DMS53 (cell line): Measurements from ENCODE around the gene UGT1A1.

ENCODE experiments used
- DNase-seq: peaks from one replicate; lab custom pipeline; 2025; lab: John Stamatoyannopoulos, UW

UGT1A1 gene

DNA sequence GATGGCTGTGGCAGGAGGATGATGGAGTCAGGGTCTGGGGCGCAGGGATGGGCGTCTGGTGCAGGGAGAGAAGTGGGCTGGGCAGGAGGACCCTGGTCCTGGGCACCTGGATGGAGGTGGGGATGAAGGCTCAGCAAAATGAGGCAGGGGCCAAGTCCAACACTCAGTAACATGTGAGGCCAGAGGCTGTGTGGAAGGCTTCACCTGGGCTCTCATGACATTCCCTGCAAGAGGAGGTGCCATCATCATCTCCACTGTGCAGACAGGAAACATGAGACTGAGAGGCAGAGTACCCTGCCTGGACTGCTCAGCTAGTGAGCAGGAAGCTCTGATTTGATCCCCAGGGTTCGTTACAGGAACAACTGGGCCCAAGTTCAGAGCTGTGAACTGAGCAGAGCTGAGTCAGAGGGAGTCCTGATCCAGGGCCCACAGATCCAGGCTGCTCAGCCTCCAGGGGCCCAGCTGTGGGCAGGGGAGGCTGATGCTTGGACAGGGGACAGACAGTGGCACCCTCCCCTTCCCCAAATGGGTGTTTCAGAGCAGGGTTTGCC is 57.4 kb downstream of the UGT1A1 start:
- DNase-seq: no peak

DNA sequence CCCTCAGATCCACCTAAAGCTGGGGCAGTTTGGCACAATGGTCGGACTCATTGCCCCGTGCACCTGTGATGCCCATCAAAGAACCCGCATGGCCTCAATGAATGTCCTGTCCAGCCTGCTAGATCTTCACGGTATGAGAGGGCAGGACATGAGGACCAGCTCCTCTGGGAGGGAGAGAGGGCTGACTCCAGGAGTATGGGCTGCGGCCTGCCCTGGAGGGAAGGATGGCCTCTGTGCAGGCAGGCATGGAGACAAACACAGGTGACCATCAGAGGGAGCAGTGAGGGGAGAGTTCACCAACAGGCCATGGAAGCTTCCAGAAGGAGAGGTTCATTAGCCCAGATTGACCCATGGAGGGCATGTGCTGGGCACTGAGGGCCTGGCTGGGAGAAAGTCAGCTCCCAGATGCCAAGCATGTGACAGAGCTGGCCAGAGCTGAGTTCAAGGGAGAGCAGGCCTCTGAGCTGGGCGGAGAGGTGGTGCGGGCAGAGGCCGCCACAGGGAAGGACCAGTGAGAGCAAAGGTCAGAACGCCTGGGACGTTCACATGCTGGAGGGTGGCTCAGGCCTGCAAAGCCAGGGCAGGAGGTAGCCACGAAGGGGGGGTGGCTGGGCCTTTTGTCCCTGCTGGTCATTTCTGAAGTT is 58.0 kb downstream of the UGT1A1 start:
- DNase-seq: no peak

DNA sequence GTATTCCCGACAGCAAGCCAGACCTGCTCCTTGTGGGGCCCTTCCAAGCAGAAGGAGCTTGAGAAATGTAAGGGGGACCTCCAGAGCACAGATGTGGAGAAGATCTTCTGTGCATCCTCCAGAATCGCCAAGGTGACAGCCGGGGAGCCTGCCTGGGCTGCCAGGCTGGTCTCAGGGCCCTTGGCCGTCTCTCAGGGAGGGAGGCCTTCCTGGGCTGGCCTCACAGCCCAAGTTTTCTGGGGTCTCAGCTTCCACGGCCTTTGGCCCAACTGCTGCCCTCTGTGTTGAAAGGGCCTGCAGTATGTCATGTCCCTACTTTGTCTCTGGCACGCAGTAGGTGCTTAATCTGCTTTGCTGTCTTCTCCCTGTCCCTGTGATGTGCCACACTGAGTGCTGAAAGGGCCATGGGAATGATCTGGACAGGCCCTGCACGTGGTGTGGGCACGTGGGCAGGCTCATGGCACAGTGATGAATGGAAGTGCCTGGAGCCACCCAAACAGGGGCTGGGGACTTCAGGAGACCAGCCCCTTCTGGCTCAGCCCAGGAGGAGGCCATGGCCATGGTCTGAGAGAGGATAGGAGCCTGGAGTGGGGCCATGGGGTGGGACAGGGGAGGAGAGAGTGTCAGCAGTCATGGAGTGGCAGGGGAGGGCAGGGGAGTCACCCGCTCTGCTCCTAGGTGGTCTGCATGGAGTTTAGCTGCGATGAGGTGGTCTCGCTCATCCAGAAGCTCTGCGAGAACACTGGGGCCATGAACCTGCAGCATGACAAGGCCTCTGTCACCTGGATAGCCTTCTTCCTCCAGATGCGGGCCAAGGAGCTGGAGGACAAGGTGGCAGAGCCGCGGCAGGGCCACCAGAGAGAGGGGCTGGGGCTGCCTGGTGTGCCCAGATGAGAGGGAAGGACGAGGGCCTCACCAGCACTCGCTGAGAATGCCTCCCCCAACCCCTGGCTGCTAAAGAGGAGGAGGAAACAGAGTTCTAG is 58.9 kb downstream of the UGT1A1 start:
- DNase-seq: no peak

DNA sequence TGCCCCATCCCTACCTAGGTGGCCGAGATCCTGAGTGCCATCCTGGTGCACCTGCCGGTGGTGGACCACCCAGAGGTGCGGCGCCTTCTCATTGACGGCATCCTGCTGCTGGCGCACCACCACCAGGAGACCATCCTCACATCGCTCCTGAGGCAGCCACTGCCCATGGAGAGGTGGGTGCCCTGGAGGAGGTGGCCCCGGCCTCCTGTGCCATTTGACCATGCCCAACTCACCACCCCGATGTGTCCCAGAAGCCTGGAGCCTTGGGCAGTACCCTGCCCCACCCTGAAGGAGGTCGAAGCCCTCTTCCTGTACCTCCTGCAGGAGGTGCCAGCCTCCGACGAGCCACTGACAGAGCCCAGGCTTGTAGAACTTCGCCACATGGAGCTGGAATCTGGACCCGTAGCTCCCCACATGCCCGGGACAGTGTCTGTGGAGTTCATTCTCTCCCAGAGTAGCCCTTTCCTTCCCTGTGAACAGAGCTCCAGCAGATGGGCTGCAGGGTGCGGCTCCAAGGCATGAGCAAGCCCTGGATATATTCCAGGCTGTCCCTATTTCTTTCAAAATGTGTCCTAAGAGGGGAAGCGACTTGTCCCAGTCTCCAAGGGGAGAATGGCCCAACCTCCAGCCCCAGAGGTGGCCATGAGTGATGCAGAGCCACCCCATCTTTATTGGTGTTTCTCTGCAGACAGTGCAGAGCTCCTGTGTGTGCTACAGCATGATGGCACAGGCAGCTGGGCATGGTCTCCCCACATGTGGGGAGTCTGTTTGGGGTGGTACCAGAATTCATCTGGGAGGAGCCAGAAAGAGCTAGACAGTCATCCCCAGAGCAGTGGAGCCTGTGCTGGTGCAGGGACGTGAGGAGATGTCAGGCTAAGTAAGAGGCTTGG is 60.1 kb downstream of the UGT1A1 start:
- no peak for DNase-seq

DNA sequence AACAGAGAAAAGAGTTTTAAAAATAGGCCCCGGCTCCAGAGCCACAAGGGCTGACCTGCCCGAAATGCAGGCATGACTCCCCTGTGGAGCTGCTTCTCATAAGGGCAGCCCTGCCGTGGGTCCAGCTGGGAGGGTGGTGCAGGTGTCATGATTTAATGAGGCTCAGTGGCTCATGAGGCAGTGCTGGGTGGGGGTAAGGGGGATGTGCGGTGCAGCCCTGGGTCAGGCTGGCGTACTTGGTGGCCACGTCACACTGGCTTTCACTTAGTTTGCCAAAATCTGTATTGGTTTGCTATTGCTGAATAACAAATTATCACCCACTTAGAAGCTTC is 60.7 kb downstream of the UGT1A1 start:
- no peak for DNase-seq

DNA sequence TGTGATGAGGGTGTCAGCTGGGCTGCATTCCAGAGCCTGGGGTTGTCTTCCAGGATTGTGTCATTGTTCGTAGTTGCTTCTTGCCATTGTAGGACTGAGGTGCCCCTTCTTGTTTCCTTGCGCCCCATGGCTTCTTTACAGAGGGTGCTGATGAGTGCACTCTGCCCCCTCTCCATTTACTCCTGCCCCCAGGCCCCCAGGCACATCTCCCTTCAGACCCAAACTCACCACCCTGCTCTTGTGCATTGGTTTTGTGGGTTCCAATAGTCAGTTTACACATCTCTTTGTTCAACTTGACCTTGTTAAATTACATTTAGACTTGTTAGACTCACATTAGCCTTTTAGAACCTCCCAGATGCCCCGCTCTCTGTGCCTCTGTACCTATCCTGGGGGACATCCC is 61.1 kb downstream of the UGT1A1 start:
- no peak for DNase-seq

DNA sequence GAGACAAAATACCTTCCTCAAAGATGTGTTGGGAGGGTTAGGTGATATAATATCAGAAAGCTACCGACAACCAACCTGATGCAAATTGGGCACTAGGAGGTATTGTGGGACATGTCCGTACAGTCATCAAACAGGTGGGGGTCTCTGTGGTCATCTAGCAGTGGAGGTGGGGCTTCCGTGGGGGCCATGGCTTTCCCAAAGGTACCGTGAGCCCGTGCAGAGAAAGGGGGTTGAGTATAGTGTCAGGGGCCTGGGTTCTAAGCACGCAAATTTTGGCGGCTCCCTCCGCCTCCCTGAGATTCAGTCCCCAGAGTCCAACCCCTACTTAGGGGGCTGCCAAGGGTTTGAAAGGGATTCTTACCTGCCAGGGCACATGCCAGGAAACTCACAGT is 61.6 kb downstream of the UGT1A1 start:
- no peak for DNase-seq

DNA sequence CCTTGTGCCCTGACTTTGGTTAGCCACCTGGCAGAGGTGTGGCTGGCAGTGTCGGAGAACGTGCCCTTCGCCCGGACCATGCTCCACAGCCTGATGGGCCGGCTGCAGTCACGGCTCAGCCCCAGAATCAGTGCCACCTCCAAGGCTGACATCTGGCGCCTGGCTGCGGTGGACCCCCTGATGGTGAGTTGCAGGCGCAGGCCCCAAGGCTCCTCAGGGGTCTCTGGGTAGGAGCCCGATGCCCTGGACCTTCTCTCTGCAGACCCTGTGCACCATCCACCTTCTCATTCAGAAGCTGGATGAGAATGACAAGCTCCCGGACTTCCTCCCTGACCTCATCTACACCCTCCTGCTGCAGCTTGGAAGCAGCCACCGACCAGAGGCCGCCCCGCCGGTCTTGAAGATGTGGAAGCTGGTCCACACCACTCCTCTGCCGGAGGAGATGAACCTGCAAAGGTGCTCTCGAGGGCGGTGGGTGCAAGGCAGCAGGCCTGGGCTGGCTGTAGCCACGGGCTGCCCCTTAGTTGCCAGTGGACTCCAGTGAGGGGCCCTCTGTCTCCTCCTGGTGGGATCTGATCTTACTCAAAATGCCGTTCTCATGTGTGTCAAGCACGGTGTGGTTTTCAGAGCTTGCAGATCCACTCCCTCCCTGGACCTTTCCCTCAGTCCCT is 62.2 kb downstream of the UGT1A1 start:
- DNase-seq: no peak
